Lower leg skin (tissue), 3 donors: ENCODE measurements around the gene CFAP206.

Experiments
- POLR2A ChIP-seq, 2 donors: fragments of 450-650 bp; IDR thresholded peaks; one replicate each; pipeline ENCODE4 v1.6.1; 2016 to 2017; ENCODE audit warnings: antibody characterized with exemption in 2 of 2, mild to moderate bottlenecking in 1 of 2, moderate library complexity in 1 of 2
- TF ChIP-seq, protein P1 (sequence below), 3 donors: fragments of 450-650 bp; IDR thresholded peaks; one replicate each; pipeline ENCODE4 v1.5.1; 2016; ENCODE audit warnings: antibody characterized with exemption in 3 of 3, mild to moderate bottlenecking in 3 of 3, moderate library complexity in 2 of 3

DNA sequence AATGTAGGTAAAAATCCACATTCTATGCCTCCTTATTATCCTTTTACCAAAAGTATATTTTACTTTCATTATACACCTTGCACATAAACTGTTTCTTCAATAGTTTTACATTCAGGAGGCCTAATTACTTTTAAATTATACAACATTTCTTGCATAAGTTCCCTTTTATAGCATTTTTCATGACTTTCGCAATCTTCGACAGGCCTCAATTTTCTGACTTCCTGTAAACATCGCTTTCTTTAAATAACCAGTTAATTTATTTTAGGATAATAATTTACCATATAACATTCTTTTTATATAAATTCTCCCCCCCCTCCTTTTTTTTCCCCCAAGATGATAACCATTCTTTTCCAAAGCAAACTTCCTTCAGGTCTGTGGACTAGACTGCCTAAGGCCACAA is 74.2 kb downstream of the CFAP206 start:
- TF ChIP-seq, protein P1, sequence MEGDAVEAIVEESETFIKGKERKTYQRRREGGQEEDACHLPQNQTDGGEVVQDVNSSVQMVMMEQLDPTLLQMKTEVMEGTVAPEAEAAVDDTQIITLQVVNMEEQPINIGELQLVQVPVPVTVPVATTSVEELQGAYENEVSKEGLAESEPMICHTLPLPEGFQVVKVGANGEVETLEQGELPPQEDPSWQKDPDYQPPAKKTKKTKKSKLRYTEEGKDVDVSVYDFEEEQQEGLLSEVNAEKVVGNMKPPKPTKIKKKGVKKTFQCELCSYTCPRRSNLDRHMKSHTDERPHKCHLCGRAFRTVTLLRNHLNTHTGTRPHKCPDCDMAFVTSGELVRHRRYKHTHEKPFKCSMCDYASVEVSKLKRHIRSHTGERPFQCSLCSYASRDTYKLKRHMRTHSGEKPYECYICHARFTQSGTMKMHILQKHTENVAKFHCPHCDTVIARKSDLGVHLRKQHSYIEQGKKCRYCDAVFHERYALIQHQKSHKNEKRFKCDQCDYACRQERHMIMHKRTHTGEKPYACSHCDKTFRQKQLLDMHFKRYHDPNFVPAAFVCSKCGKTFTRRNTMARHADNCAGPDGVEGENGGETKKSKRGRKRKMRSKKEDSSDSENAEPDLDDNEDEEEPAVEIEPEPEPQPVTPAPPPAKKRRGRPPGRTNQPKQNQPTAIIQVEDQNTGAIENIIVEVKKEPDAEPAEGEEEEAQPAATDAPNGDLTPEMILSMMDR (IDR thresholded peaks at IDR 0.05): no peak
- TF ChIP-seq POLR2A (IDR thresholded peaks at IDR 0.05): no peak
